ENCODE measurements around the gene AFF3.

Gene AFF3

DNA sequence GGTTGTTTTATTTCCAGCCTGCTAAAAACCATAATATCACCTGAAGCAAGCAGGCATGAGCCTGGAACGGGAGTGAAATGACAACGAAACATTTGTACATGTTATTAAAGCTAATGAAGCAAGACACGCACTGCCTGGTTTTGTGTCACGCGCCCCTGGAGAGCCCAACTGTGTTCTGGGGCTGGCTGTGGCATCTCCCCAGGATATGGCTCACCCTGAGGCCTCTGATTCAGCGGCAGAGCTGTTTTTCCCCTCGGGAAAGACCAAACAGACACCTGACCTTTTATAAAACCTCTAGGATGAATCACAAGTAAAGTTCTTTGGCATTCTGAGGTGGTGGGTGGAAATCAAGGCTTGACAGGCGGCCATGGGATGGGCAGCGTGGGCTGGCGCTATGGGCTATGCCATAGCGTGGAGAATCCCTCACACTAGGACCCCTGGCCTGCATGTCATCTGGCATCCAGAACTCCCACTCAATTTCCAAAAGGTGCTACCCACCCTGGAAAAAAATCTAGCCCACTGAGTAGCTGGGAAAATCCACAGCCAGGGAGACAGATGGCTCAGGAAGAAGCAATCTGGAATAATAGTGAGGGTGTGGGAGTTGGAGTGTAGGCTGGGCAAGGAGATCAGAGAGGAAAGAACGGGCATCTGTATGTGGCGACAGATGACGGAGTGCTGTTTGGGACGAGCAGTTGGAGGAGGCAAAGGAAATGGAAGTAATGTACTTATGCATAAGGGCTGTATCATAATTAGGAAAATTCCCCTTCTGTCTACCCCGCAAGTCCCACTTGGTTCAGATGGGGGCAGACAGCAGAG, 262.0 kb downstream of the AFF3 start:
- no peak for DNase-seq (ENCODE audit: low read depth)

GRCh38 chr2:99879481-99879880, 262.9 kb downstream of the AFF3 start:
- DNase-seq (ENCODE audit: low read depth), result no peak

DNA sequence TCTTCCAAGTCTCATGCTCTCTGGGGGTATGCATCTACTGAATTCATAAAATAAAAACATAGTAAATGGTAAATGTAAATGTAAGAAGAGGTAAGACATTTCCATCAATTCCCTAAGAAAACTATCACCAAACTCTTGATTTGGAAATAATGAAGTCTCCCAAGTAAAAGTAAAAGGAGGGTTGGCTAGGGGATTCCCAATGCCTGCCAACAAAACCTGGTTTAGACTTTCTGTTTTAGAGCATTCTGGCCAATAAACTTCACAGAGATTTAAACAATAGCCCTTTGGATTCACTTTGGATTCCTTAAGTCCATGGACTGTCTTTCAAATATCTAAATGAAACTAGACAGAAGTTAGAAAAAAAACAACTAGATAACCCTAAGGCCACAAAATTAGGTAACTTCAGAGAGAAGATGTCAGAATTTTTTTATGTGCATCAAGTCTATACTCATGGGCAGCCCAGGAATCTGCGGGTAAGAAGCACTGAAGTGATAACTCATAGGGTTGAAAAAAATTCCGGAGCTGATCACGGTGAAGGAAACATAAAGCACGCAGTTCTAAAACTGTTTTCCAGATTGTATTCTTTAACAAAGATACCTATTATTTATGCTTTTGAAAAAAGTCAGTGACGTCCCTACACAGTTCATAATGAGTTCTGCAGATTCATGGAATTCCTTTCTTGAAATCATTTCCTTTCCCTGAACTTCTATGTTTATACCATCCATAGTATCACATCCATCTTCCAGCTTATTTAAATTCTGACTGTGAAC, 263.6 kb downstream of the AFF3 start:
- DNase-seq (ENCODE audit: low read depth), result no peak

DNA sequence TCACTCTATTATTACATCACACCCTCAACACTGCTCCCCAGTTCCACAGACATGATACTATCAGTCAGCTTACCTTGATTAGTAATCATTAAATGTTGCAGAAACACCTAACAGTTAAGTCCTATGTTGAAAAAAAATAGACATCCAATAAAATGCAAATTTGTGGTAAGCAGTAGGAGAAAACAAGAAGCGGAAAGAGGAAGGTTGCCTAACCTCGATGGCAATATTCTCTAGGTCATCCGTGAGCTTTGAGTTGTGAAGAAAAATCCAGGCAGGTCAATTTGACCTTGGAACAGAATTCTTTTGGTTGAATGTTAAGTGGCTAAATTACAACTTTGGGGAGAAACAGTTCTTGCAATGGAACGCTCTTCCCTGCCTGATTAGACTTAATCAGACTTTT, 264.4 kb downstream of the AFF3 start:
- no peak for DNase-seq (ENCODE audit: low read depth)

DNA sequence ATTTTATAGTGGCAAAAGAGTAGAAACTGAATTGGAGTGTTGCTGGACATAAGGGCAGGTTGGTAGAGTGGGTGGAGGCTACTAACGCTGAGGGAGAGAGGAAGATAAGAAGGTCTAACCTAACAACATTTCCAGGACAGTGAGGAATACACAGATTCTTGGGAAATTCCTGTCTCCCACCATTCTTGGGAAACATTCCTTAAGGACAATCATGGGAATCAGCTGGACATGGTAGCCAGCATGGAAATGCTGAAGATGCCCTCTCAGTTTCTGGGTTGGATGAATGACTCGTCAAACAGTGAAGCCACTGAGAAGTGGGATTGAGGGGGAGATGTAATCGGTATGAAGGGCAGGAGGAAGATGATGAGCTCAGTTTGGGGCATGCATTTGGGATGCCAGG, 265.4 kb downstream of the AFF3 start:
- DNase-seq (ENCODE audit: low read depth), result no peak

- DNase-seq (ENCODE audit: low read depth), result no peak
Observed at GRCh38 chr2:99875627-99876201, 266.7 kb downstream of the AFF3 start.

- DNase-seq (ENCODE audit: low read depth), result no peak
Observed at GRCh38 chr2:99868260-99868659, 274.1 kb downstream of the AFF3 start.

DNA sequence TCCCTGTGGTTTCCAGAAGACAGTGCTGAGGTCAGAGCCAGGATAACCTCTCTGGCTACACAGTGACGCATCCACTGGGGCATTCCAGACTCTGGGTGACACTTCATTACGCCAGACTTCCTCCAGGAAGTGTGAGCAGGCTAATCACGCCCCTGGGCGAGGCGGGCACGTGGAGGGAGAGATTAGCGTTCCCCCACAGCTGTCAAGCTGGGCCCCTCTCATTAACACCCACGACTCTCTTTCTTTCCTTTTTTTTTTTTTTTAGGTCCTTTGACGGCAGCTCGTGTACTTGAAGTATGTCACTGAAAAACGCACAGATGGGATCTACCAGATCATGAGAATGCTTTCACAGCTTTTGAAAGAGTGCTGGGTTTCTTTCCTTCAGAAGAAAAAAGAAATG, 274.6 kb downstream of the AFF3 start:
- DNase-seq (ENCODE audit: low read depth), result no peak

DNA sequence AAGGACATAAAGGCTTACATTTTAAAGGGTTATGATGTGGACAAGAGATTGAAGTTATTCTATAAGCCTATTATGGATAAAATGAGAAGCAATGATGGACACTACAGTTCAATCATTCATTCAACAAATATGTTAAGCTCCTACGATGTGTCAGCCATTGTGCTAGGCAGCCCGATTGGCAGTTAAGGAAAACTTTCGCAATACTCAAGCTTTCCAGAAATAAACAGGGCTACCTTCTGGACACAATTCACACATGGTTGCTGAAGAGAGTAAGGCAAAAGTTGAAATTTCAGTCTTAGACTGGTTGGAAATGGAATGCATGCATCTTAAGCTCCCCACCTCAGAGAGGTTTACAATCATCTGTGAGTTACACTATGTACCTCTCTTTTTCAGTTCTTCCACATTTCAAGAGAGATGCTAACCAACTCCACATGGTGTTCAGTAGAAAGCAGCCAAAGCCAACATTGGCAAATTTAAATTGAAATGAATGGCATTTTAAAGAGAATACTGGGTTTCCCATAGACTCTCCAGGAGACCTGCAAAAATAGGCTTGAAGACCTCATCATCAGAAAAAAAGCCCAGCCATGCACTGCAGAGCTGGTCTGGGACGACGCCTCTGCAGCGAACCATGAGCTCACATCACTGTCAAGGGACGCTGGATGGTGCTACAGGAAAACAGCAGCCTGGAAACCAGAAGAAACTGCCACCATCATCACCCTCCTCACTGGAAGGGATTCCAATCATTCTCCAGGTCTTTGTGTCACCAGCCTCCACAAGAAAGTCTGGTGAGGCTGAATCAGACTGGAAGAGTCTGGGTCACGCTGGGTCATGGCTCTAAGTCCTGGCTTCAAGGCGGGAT, 276.3 kb downstream of the AFF3 start:
- no peak for DNase-seq (ENCODE audit: low read depth)

DNA sequence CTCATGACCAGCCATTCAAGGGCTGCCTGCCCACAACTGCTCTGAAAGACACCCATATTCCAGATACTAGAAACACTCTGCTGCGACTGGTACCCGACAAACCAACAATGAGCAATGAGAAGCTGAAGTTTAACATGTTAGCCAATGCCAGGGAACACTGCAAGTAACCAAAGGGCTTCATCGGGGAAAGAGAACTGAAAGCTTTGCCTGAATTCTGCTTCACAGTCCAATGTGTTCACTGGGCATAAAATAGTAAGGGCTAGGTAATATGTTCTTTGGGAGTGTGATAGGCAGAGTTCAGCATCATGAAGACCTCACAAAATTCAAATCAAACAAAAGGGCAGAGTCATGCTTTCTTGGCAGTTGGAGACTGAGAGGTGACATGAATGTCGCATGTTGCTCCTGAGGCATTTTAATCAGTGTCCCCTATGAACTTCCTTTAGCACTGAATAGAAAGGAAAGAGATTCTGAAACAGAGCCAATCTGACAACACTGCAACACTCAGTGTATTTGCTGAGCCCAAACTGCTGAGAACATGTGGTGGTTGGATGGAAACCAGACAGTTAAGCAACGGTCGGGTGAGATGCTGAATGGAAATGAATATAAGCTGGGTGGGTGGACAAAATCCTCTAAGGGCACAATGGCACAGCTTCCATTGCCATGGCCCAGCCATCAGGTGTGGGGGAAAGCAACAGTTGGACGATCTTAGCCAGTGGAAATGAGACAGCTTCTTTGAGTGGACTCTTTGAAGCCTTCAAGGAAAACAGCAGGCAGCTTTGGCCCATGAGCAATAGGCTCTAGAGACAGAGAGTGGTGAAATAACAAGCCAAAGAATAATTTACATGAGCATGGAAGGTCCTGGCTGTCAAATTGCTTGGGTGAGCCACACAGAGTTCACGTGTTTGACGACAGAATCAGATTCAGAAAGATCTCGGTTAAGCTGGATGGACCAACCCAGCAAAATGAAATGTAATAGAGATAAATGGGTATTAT, 277.5 kb downstream of the AFF3 start:
- no peak for DNase-seq (ENCODE audit: low read depth)

GRCh38 chr2:99863903-99864270, 278.5 kb downstream of the AFF3 start:
- DNase-seq (ENCODE audit: low read depth), result no peak

GRCh38 chr2:99863236-99863902, 279.0 kb downstream of the AFF3 start:
- DNase-seq (ENCODE audit: low read depth), result no peak

- DNase-seq (ENCODE audit: low read depth), result no peak
Observed at GRCh38 chr2:99862566-99862965, 279.8 kb downstream of the AFF3 start.

GRCh38 chr2:99861376-99861760, 281.0 kb downstream of the AFF3 start:
- no peak for DNase-seq (ENCODE audit: low read depth)

DNA sequence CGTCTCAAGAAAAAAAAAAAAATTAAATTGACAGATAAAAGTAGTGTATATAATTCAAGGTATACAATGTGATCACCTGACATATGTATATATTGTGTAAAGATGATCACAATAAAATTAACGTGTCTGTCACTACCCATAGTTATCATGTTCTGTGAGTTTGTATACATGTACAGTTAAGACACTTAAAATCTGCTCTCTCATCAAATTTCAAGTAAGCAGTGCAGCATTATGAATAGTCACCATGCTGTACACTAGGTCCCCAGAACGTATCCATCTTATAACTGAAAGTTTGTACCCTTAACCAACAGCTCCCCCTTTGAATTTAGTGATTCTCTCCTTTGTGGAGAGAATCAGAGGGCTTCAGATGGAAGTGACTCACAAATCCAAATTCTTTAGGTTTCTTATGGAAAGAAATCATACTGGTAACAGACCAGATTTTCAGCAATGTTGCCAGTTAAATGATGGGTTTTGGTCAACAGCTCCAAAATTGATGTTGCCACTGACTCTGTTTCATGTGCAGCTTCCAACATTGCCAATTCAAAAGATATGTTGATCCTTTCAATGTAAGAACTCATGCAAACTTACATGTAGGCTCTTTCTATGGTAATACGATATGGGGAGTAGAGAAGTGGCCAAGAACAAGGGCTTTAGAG, 281.5 kb downstream of the AFF3 start:
- no peak for DNase-seq (ENCODE audit: low read depth)

DNA sequence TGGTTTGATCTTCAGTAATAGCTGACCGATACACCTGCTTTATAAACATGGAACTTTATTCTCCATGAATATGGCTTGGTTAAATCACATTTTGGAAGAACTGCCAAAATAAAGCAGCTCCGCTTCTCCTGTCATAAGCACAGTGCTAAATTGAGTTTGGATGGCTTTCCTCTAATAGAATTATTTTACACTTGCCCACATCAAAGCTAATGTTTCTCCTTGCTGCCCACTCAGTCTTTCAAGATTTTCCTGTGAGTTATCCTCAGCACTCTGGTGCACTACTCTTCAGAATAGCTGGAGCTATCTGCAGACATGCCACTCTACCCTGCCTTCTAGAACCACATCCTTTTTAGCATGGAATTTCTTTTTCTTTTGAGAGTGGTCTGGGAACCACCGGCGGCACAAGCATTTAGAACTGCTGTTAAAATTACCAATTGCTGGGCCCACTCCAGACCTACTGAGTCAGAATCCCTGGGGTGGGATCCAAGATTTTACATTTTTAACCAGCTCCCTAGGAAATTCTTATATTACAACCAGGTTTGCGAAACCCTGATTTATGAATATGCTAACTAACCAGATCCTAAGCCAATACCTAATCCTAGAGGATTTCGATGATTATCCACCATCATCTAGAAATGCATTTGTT, 283.3 kb downstream of the AFF3 start:
- DNase-seq (ENCODE audit: low read depth), result no peak

- no peak for DNase-seq (ENCODE audit: low read depth)
Observed at GRCh38 chr2:99857867-99858444, 284.4 kb downstream of the AFF3 start.

DNA sequence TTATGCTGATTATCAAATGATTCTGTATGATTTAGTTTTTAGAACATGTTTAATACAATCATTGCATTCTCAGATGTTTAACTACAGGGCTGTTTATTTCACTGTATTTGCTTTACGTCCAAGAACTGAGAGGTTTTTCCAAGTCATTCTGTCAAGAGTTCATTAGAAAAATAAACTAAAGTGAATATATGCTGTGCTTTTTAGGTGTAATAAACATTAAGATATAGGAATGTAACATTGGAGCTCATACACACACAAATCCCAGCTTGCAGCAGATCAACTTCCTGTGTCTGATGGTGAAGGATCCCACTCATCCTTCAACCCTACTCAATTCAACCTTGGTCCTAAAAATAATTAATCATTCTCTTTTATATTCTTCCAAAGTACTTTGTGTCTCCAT, 285.0 kb downstream of the AFF3 start:
- no peak for DNase-seq (ENCODE audit: low read depth)

- no peak for DNase-seq (ENCODE audit: low read depth)
Observed at GRCh38 chr2:99856119-99856518, 286.3 kb downstream of the AFF3 start.

Measured in activated T-cell treated with anti-CD3 and anti-CD28 coated beads for 24 hours (primary cell).